HepG2 (cell line): ENCODE data around the gene COL18A1. TPM values are rescaled to one million over a fixed set of nuclear protein-coding genes. Genes with fewer than 3 reads are reported as not detected.

Source experiments
- CCDC6 ChIP-seq: sonication (generic); formaldehyde crosslinking; IDR thresholded peaks from 2 replicates; pipeline ENCODE4 v1.8.1; 2022; ENCODE audit warnings: mild to moderate bottlenecking, missing genetic modification reagents, moderate library complexity
- ETV6 ChIP-seq: sonication (generic); formaldehyde crosslinking; conservative IDR thresholded peaks from 2 replicates; pipeline ENCODE4 v1.4.0; 2020; ENCODE audit warnings: missing genetic modification reagents
- KAT2B ChIP-seq: fragments of 150-350 bp; IDR thresholded peaks from 2 replicates; pipeline ENCODE4 v1.6.1; 2014; ENCODE audit warnings: low read depth, low read length, borderline replicate concordance
- KDM1A ChIP-seq: IDR thresholded peaks from 2 replicates; pipeline ENCODE4 v1.6.1; 2016; ENCODE audit warnings: missing compliant biosample characterization
- KDM2A ChIP-seq: sonication (generic); formaldehyde crosslinking; IDR thresholded peaks from 2 replicates; pipeline ENCODE4 v1.4.0; 2020; ENCODE audit warnings: low read depth, missing genetic modification reagents, borderline replicate concordance
- KLF6 ChIP-seq: IDR thresholded peaks from 2 replicates; pipeline ENCODE4 v1.8.0; 2016; ENCODE audit warnings: missing biosample characterization, missing genetic modification reagents
- MXD4 ChIP-seq: IDR thresholded peaks from 2 replicates; pipeline ENCODE4 v1.6.1; 2016; ENCODE audit warnings: mild to moderate bottlenecking, missing biosample characterization, missing genetic modification reagents
- PAF1 ChIP-seq: IDR thresholded peaks from 2 replicates; pipeline ENCODE4 v1.6.1; 2016; ENCODE audit warnings: missing genetic modification reagents, missing compliant biosample characterization
- SCMH1 ChIP-seq: sonication (generic); formaldehyde crosslinking; IDR thresholded peaks from 2 replicates; pipeline ENCODE4 v1.9.0; 2021; ENCODE audit warnings: missing genetic modification reagents, mild to moderate bottlenecking, borderline replicate concordance
- SRY ChIP-seq: sonication (generic); formaldehyde crosslinking; IDR thresholded peaks from 2 replicates; pipeline ENCODE4 v1.8.0; 2022; ENCODE audit warnings: mild to moderate bottlenecking, missing genetic modification reagents
- STAT5B ChIP-seq: sonication (generic); formaldehyde crosslinking; IDR thresholded peaks from 2 replicates; pipeline ENCODE4 v1.4.0; 2020; ENCODE audit warnings: missing genetic modification reagents
- ZFP1 ChIP-seq: IDR thresholded peaks from 2 replicates; pipeline ENCODE4 v1.6.1; 2016
- ZNF292 ChIP-seq: sonication (generic); formaldehyde crosslinking; IDR thresholded peaks from 2 replicates; pipeline ENCODE4 v1.8.1; 2022; ENCODE audit warnings: mild to moderate bottlenecking, low read depth, missing genetic modification reagents, borderline replicate concordance
- ZNF547 ChIP-seq: sonication (generic); formaldehyde crosslinking; IDR thresholded peaks from 2 replicates; pipeline ENCODE4 v1.5.1; 2020; ENCODE audit warnings: mild to moderate bottlenecking, missing genetic modification reagents
- ZNF558 ChIP-seq: sonication (generic); formaldehyde crosslinking; IDR thresholded peaks from 2 replicates; pipeline ENCODE4 v1.9.0; 2022; ENCODE audit warnings: mild to moderate bottlenecking, missing genetic modification reagents, borderline replicate concordance
- ZNF563 ChIP-seq: sonication (generic); formaldehyde crosslinking; IDR thresholded peaks from 2 replicates; pipeline ENCODE4 v1.8.0; 2022; ENCODE audit warnings: mild to moderate bottlenecking, moderate library complexity, missing genetic modification reagents
- ZNF720 ChIP-seq: sonication (generic); formaldehyde crosslinking; IDR thresholded peaks from 2 replicates; pipeline ENCODE4 v1.4.0; 2020; ENCODE audit warnings: missing genetic modification reagents
- polyA plus RNA-seq, 8 experiments: library from polyadenylated mRNA; depleted of rRNA in 3 of 8; stranded (reverse) in 7 of 8; unstranded in 1 of 8; fragments of >200 nt; fragmentation: Illumina TruSeq in 4 of 8; extraction: Trizol in 4 of 8; gene quantifications; 2 replicates each; pipeline versions ENCODE4 v1.2.1 to v1.2.3, GENCODE V29; 2011 to 2016; ENCODE audit warnings: low read depth in 4 of 8, missing spikeins in 1 of 8, mixed read lengths in 1 of 8; ENCODE audit not compliant: insufficient read depth in 1 of 8
- total RNA-seq, 5 experiments: library from RNA; depleted of rRNA; stranded (reverse); fragments of >200 nt; fragmentation: Illumina TruSeq; extraction: Trizol; gene quantifications; 2 replicates each; pipeline ENCODE4 v1.2.3, GENCODE V29; 2016; ENCODE audit warnings: low read depth in 1 of 5
- TF ChIP-seq, protein P1 (sequence below): sonication (generic); formaldehyde crosslinking; conservative IDR thresholded peaks from 2 replicates; pipeline ENCODE4 v1.4.0; 2020; ENCODE audit warnings: missing genetic modification reagents
- TF ChIP-seq, protein P2 (sequence below): sonication (generic); formaldehyde crosslinking; IDR thresholded peaks from 2 replicates; pipeline ENCODE4 v1.8.0; 2022; ENCODE audit warnings: low read depth, missing genetic modification reagents
- TF ChIP-seq, protein P3 (sequence below): sonication (generic); formaldehyde crosslinking; IDR thresholded peaks from 2 replicates; pipeline ENCODE4 v1.5.0; 2020; ENCODE audit warnings: missing genetic modification reagents
- TF ChIP-seq, protein P4 (sequence below): sonication (generic); formaldehyde crosslinking; IDR thresholded peaks from 2 replicates; pipeline ENCODE4 v1.4.0; 2020; ENCODE audit warnings: mild to moderate bottlenecking, missing genetic modification reagents
- TF ChIP-seq, protein P5 (sequence below): sonication (generic); formaldehyde crosslinking; IDR thresholded peaks from 2 replicates; pipeline ENCODE4 v1.4.0; 2020; ENCODE audit warnings: missing genetic modification reagents
- TF ChIP-seq, protein P6 (sequence below): IDR thresholded peaks from 2 replicates; pipeline ENCODE4 v1.6.1; 2016; ENCODE audit warnings: low read depth, control low read depth

Gene COL18A1
- total and polyA plus RNA-seq, 2 of the 13 experiments (the other 11 are each of a cell fraction or from before 2014, with no cell fraction given): 79.0 to 102 TPM

DNA sequence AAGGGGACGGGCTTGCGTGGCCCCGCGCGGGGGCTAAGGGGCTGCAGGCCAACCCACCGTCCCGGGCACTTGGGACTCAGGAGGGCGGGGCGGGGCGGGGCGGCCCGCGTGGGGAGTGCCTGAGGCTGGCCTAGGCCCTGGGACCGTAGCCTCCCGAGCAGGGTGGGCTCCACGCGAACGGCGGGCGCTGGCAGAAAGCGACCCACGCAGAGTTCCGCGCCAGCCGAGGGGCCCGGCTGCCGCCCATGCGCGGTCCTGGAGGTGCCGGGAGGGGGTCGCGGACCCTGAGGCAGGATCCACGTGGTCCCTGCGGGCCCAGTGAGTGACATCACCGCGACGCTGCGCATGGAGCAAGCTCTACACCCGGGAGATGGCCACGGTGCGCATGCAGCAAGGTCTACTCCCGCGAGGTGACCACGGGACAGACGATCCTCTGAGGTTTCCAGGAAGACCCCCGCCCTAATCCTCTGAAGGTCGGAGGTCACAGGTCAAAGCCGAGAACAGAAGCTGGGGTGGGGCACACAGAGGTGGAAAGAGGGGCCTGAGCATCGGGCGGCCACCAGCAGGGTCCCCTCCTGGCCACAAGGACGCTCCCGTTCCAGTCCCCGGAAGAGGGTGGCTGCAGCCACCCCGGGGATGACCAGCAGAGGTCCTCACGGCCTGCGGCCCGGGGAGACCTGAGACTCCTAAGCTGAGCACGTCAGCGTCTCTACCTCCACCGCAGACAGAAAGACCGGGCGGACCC, 150.8 kb downstream of the COL18A1 start (continued):
- TF ChIP-seq, protein P1, sequence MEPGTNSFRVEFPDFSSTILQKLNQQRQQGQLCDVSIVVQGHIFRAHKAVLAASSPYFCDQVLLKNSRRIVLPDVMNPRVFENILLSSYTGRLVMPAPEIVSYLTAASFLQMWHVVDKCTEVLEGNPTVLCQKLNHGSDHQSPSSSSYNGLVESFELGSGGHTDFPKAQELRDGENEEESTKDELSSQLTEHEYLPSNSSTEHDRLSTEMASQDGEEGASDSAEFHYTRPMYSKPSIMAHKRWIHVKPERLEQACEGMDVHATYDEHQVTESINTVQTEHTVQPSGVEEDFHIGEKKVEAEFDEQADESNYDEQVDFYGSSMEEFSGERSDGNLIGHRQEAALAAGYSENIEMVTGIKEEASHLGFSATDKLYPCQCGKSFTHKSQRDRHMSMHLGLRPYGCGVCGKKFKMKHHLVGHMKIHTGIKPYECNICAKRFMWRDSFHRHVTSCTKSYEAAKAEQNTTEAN (CRISPR knock-in tag): peak; percentile 78; the same call in 1 of the 2 replicates
- no peak for TF ChIP-seq ZNF720
- TF ChIP-seq PAF1 (CRISPR knock-in tag): no peak
- no peak for TF ChIP-seq ETV6
- TF ChIP-seq, protein P2, sequence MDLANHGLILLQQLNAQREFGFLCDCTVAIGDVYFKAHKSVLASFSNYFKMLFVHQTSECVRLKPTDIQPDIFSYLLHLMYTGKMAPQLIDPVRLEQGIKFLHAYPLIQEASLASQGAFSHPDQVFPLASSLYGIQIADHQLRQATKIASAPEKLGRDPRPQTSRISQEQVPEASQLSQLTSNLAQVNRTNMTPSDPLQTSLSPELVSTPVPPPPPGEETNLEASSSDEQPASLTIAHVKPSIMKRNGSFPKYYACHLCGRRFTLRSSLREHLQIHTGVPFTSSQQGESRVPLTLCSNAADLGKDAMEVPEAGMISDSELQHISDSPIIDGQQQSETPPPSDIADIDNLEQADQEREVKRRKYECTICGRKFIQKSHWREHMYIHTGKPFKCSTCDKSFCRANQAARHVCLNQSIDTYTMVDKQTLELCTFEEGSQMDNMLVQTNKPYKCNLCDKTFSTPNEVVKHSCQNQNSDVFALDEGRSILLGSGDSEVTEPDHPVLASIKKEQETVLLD (CRISPR knock-in tag): no peak
- peak; percentile 70; the same call in 1 of the 2 replicates for TF ChIP-seq ZNF547
- TF ChIP-seq KDM2A: peak; percentile 86; the same call in 1 of the 2 replicates
- no peak; the same call in 1 of the 2 replicates for TF ChIP-seq KDM1A (CRISPR knock-in tag)
- peak; percentile 50; the same call in 1 of the 2 replicates for TF ChIP-seq KLF6
- TF ChIP-seq KAT2B: no peak
- no peak for TF ChIP-seq SRY (CRISPR knock-in tag)
- peak; percentile 84 for TF ChIP-seq MXD4
- TF ChIP-seq ZNF558 (CRISPR knock-in tag): no peak
- TF ChIP-seq SCMH1 (CRISPR knock-in tag): no peak
- TF ChIP-seq, protein P3, sequence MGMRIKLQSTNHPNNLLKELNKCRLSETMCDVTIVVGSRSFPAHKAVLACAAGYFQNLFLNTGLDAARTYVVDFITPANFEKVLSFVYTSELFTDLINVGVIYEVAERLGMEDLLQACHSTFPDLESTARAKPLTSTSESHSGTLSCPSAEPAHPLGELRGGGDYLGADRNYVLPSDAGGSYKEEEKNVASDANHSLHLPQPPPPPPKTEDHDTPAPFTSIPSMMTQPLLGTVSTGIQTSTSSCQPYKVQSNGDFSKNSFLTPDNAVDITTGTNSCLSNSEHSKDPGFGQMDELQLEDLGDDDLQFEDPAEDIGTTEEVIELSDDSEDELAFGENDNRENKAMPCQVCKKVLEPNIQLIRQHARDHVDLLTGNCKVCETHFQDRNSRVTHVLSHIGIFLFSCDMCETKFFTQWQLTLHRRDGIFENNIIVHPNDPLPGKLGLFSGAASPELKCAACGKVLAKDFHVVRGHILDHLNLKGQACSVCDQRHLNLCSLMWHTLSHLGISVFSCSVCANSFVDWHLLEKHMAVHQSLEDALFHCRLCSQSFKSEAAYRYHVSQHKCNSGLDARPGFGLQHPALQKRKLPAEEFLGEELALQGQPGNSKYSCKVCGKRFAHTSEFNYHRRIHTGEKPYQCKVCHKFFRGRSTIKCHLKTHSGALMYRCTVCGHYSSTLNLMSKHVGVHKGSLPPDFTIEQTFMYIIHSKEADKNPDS: peak; percentile 31; the same call in 1 of the 2 replicates
- TF ChIP-seq, protein P4, sequence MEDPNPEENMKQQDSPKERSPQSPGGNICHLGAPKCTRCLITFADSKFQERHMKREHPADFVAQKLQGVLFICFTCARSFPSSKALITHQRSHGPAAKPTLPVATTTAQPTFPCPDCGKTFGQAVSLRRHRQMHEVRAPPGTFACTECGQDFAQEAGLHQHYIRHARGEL (CRISPR knock-in tag): 0 out of 2 replicates have a peak, but pooled peaks have one; percentile 34
- 0 out of 2 replicates have a peak, but pooled peaks have one; percentile 38 for TF ChIP-seq ZFP1 (CRISPR knock-in tag)
- TF ChIP-seq, protein P5, sequence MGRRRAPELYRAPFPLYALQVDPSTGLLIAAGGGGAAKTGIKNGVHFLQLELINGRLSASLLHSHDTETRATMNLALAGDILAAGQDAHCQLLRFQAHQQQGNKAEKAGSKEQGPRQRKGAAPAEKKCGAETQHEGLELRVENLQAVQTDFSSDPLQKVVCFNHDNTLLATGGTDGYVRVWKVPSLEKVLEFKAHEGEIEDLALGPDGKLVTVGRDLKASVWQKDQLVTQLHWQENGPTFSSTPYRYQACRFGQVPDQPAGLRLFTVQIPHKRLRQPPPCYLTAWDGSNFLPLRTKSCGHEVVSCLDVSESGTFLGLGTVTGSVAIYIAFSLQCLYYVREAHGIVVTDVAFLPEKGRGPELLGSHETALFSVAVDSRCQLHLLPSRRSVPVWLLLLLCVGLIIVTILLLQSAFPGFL (CRISPR knock-in tag): no peak
- TF ChIP-seq, protein P6, sequence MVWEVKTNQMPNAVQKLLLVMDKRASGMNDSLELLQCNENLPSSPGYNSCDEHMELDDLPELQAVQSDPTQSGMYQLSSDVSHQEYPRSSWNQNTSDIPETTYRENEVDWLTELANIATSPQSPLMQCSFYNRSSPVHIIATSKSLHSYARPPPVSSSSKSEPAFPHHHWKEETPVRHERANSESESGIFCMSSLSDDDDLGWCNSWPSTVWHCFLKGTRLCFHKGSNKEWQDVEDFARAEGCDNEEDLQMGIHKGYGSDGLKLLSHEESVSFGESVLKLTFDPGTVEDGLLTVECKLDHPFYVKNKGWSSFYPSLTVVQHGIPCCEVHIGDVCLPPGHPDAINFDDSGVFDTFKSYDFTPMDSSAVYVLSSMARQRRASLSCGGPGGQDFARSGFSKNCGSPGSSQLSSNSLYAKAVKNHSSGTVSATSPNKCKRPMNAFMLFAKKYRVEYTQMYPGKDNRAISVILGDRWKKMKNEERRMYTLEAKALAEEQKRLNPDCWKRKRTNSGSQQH: peak; percentile 21; the same call in 1 of the 2 replicates
- TF ChIP-seq STAT5B (CRISPR knock-in tag): no peak
- 0 out of 2 replicates have a peak, but pooled peaks have one; percentile 49 for TF ChIP-seq ZNF292 (CRISPR knock-in tag)
- TF ChIP-seq CCDC6 (CRISPR knock-in tag): peak; percentile 55; the same call in 1 of the 2 replicates
- TF ChIP-seq ZNF563 (CRISPR knock-in tag): peak; percentile 95
